RWPE2 (cell line): ENCODE results near the gene CCDC90B.

ENCODE experiments used
- ATAC-seq: fragments of 200-7000 bp; cut with Tn5 transposase; 3 replicates; pipeline ENCODE4 v1.9.1; 2021; ENCODE audit warnings: low read depth
- DNase-seq: peaks from one replicate; pipeline ENCODE4 v3.0.0-alpha.2; 2020; ENCODE audit warnings: low spot score
- H3K27ac ChIP-seq: fragments of 450-650 bp; 2 replicates; pipeline ENCODE4 v1.5.1; 2017; ENCODE audit warnings: mild to moderate bottlenecking; ENCODE audit not compliant: poor library complexity, severe bottlenecking
- H3K27me3 ChIP-seq: fragments of 250-450 bp; sonication (Bioruptor Pico); 2 replicates; pipeline ENCODE4 v1.5.1; 2021; ENCODE audit warnings: mild to moderate bottlenecking, moderate library complexity; ENCODE audit not compliant: insufficient read depth, poor library complexity, severe bottlenecking
- H3K36me3 ChIP-seq: fragments of 250-450 bp; sonication (Bioruptor Pico); 2 replicates; pipeline ENCODE4 v1.5.1; 2020; ENCODE audit warnings: low read depth, mild to moderate bottlenecking, moderate library complexity
- H3K4me1 ChIP-seq: fragments of 250-450 bp; sonication (Bioruptor Pico); 2 replicates; pipeline ENCODE4 v1.5.1; 2021; ENCODE audit warnings: mild to moderate bottlenecking, moderate library complexity; ENCODE audit not compliant: insufficient read depth, poor library complexity, severe bottlenecking
- H3K4me3 ChIP-seq: fragments of 250-450 bp; sonication (Bioruptor Pico); 2 replicates; pipeline ENCODE4 v1.5.1; 2021; ENCODE audit warnings: mild to moderate bottlenecking, moderate library complexity; ENCODE audit not compliant: severe bottlenecking
- H3K9me3 ChIP-seq: fragments of 250-450 bp; sonication (Bioruptor Pico); 2 replicates; pipeline ENCODE4 v1.5.1; 2021; ENCODE audit warnings: mild to moderate bottlenecking, moderate library complexity; ENCODE audit not compliant: severe bottlenecking
- CTCF ChIP-seq: fragments of 450-650 bp; IDR thresholded peaks from one replicate; pipeline ENCODE4 v1.5.1; 2017; ENCODE audit warnings: mild to moderate bottlenecking, moderate library complexity; ENCODE audit not compliant: poor library complexity, severe bottlenecking

The CCDC90B gene

DNA sequence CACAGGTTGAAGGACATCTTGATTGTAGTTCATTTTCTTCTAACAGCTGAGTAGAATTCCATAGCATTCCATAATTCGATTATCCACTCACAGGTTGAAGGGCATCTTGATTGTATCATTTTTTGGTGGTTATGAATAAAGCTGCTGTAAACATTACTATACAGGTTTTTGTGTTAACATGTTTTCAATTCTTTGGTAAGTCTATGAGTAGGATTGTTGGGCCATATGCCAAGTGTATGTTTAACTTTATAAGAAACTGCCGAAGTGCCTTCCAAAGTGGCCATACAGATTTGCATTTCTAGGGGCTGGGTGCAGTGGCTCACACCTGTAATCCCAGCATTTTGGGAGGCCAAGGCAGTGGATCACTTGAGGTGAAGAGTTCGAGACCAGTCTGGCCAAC, 48.1 kb downstream of the CCDC90B start:
- TF ChIP-seq CTCF: no peak
- ATAC-seq: no peak
- Histone ChIP-seq H3K27me3 (no peaks in the 10 kb centered on the region), H3K9me3 (no peaks in the 10 kb centered on the region), H3K36me3 (no peaks in the 10 kb centered on the region), H3K4me1 (no peaks in the 10 kb centered on the region), H3K27ac (no peak overlapping the region), H3K4me3 (no peak overlapping the region)
- DNase-seq: no peak

DNA sequence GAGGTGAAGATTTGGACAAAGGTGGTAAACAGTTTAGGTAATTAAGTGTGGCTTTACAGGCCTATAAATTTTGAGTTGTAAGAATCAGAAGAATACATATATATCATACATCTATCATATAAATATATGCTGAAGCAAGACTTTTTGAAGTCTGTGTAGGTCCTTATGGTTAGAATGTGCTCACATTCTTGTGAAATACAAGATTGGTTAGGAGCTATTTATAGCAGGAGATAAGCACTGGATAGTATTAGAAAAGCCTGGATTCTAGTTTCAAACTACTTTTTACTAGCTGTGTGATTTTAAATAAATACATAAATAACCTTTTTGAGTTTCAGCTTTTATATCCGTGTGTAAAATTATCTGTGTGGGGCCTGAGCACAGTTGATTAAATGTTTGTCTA, 50.3 kb downstream of the CCDC90B start:
- no peak for ATAC-seq
- DNase-seq: no peak
- H3K36me3 ChIP-seq: no peaks in the 10 kb centered on the region
- H3K4me1 ChIP-seq: no peaks in the 10 kb centered on the region
- TF ChIP-seq CTCF: no peak
- H3K9me3 ChIP-seq: no peaks in the 10 kb centered on the region
- no peaks in the 10 kb centered on the region for H3K27me3 ChIP-seq
- H3K4me3 ChIP-seq: no peak overlapping the region
- H3K27ac ChIP-seq: no peak overlapping the region

- DNase-seq (no peak), ATAC-seq (no peak)
- no peaks in the 10 kb centered on the region for H3K27me3 ChIP-seq
- H3K4me3 ChIP-seq: no peak overlapping the region
- no peaks in the 10 kb centered on the region for H3K36me3 ChIP-seq
- H3K4me1 ChIP-seq: no peaks in the 10 kb centered on the region
- no peak for TF ChIP-seq CTCF
- H3K27ac ChIP-seq: no peak overlapping the region
- H3K9me3 ChIP-seq: no peaks in the 10 kb centered on the region
These were observed 62.7 kb downstream of the CCDC90B start for GRCh38 chr11:83223457-83223856.

- Histone ChIP-seq H3K4me1 (no peaks in the 10 kb centered on the region), H3K4me3 (no peak overlapping the region), H3K27me3 (no peaks in the 10 kb centered on the region), H3K9me3 (no peaks in the 10 kb centered on the region), H3K36me3 (no peaks in the 10 kb centered on the region), H3K27ac (no peak overlapping the region)
- ATAC-seq: no peak
- DNase-seq: no peak
- no peak for TF ChIP-seq CTCF
These were observed 63.7 kb downstream of the CCDC90B start for GRCh38 chr11:83222499-83222898.

- Histone ChIP-seq H3K4me1 (no peaks in the 10 kb centered on the region), H3K36me3 (no peaks in the 10 kb centered on the region), H3K27me3 (no peaks in the 10 kb centered on the region), H3K9me3 (no peaks in the 10 kb centered on the region), H3K27ac (no peak overlapping the region), H3K4me3 (no peak overlapping the region)
- ATAC-seq (no peak), DNase-seq (no peak)
- no peak for TF ChIP-seq CTCF
These were observed 64.5 kb downstream of the CCDC90B start for GRCh38 chr11:83221694-83222093.
